IMR-90 (cell line): ENCODE data around the gene ADCY1. TPM values are rescaled to one million over a fixed set of nuclear protein-coding genes. Genes with fewer than 3 reads are reported as not detected.

Experiments
- ATAC-seq: fragments of 200-7000 bp; cut with Tn5 transposase; 2 replicates; pipeline ENCODE4 v1.9.1; 2020; ENCODE audit warnings: low read depth, mild to moderate bottlenecking, moderate library complexity
- BruUV-seq: library from RNA; stranded (reverse); fragments of 400-500 nt; replicated peaks from 2 replicates; lab custom pipeline; 2021; lab: Mats Ljungman, UMichigan
- CTCF ChIA-PET: fragments of 300-600 bp; formaldehyde crosslinking; extraction: SDS; loops from one replicate; lab custom pipeline; 2021; ENCODE audit warnings: antibody characterized with exemption; lab: Yijun Ruan, JAX
- POLR2A ChIA-PET: fragments of 300-600 bp; sonication (Branson Sonifier 250); formaldehyde crosslinking; loops from one replicate; lab custom pipeline; 2022; ENCODE audit warnings: antibody characterized with exemption; ENCODE audit not compliant: unreplicated experiment; lab: Charles Lee
- DNase-seq: peaks from one replicate; pipeline ENCODE4 v3.0.0; 2013
- H2AFZ ChIP-seq: replicated peaks from 2 replicates; pipeline ENCODE3; 2013; ENCODE audit warnings: low read length, mild to moderate bottlenecking; ENCODE audit not compliant: poor library complexity
- H2AK5ac ChIP-seq: 2 replicates; pipeline ENCODE4 v1.6.1; 2013; ENCODE audit warnings: low read depth, low read length, inconsistent platforms
- H2AK9ac ChIP-seq: replicated peaks from 2 replicates; pipeline ENCODE3; 2013; ENCODE audit warnings: mild to moderate bottlenecking, low read depth, low read length, moderate library complexity; ENCODE audit not compliant: poor library complexity
- H2BK120ac ChIP-seq: 2 replicates; pipeline ENCODE4 v1.6.1; 2013; ENCODE audit warnings: low read depth, low read length, inconsistent platforms
- H2BK15ac ChIP-seq: 3 replicates; pipeline ENCODE4 v1.6.1; 2013; ENCODE audit warnings: low read depth, low read length, inconsistent platforms
- H2BK20ac ChIP-seq: 2 replicates; pipeline ENCODE4 v1.6.1; 2013; ENCODE audit warnings: low read depth, mild to moderate bottlenecking, inconsistent platforms, low read length, moderate library complexity
- H2BK5ac ChIP-seq: 2 replicates; pipeline ENCODE4 v1.6.1; 2013; ENCODE audit warnings: mild to moderate bottlenecking, low read depth, low read length, inconsistent platforms; ENCODE audit not compliant: poor library complexity, severe bottlenecking
- H3K14ac ChIP-seq: replicated peaks from 2 replicates; pipeline ENCODE4 v1.6.1; 2013; ENCODE audit warnings: low read depth, low read length, inconsistent platforms
- H3K18ac ChIP-seq: 2 replicates; pipeline ENCODE4 v1.6.1; 2013; ENCODE audit warnings: low read depth, low read length, control low read depth
- H3K23ac ChIP-seq: 2 replicates; pipeline ENCODE4 v1.6.1; 2013; ENCODE audit warnings: low read depth, low read length, inconsistent platforms
- H3K27ac ChIP-seq: 2 replicates; pipeline ENCODE4 v1.5.1; 2013; ENCODE audit warnings: mild to moderate bottlenecking, control low read depth, low read length; ENCODE audit not compliant: insufficient read depth
- H3K27me3 ChIP-seq: 2 replicates; pipeline ENCODE4 v1.6.1; 2013; ENCODE audit warnings: low read length; ENCODE audit not compliant: control insufficient read depth, insufficient read depth
- H3K36me3 ChIP-seq: 2 replicates; pipeline ENCODE4 v1.6.1; 2013; ENCODE audit warnings: low read length, mixed read lengths; ENCODE audit not compliant: control insufficient read depth, insufficient read depth
- H3K4ac ChIP-seq: 2 replicates; pipeline ENCODE4 v1.6.1; 2013; ENCODE audit warnings: low read depth, low read length, inconsistent platforms
- H3K4me1 ChIP-seq: 2 replicates; pipeline ENCODE4 v1.6.1; 2013; ENCODE audit warnings: low read length, mixed read lengths; ENCODE audit not compliant: control insufficient read depth, insufficient read depth
- H3K4me2 ChIP-seq: 2 replicates; pipeline ENCODE4 v1.6.1; 2013; ENCODE audit warnings: low read depth, mild to moderate bottlenecking, control low read depth, low read length, moderate library complexity
- H3K4me3 ChIP-seq: 2 replicates; pipeline ENCODE4 v1.5.1; 2013; ENCODE audit warnings: low read depth, mild to moderate bottlenecking, control low read depth, low read length, moderate library complexity; ENCODE audit not compliant: insufficient read depth
- H3K56ac ChIP-seq: 2 replicates; pipeline ENCODE4 v1.6.1; 2013; ENCODE audit warnings: low read length, inconsistent platforms; ENCODE audit not compliant: insufficient read depth; ENCODE audit errors: extremely low read depth
- H3K79me1 ChIP-seq, 2 experiments: 2 replicates each; pipeline ENCODE4 v1.6.1; 2013; ENCODE audit warnings: low read length in 2 of 2, inconsistent platforms in 1 of 2, low read depth in 1 of 2
- H3K9ac ChIP-seq: 2 replicates; pipeline ENCODE4 v1.6.1; 2013; ENCODE audit warnings: low read depth, low read length, control low read depth
- H3K9me1 ChIP-seq: 2 replicates; pipeline ENCODE4 v1.6.1; 2013; ENCODE audit warnings: low read length, inconsistent platforms; ENCODE audit not compliant: insufficient read depth
- H3K9me3 ChIP-seq: 2 replicates; pipeline ENCODE4 v1.6.1; 2013; ENCODE audit warnings: low read length; ENCODE audit not compliant: control insufficient read depth, insufficient read depth
- H4K20me1 ChIP-seq: 2 replicates; pipeline ENCODE4 v1.6.1; 2013; ENCODE audit warnings: low read length, inconsistent platforms; ENCODE audit not compliant: insufficient read depth
- H4K5ac ChIP-seq: 2 replicates; pipeline ENCODE4 v1.6.1; 2013; ENCODE audit warnings: mild to moderate bottlenecking, low read depth, low read length, control low read depth
- H4K8ac ChIP-seq, 2 experiments: 2 replicates each; pipeline ENCODE4 v1.6.1; 2013; ENCODE audit warnings: low read depth in 2 of 2, low read length in 2 of 2, control low read depth in 1 of 2, inconsistent platforms in 1 of 2
- H4K91ac ChIP-seq: 2 replicates; pipeline ENCODE4 v1.6.1; 2013; ENCODE audit warnings: low read depth, low read length, inconsistent platforms; ENCODE audit not compliant: insufficient read depth
- RAD21 ChIP-seq: IDR thresholded peaks from 2 replicates; pipeline ENCODE4 v1.6.1; 2012; ENCODE audit warnings: low read length, improper control_type of control experiment
- WGBS, 2 experiments: methylation state at CpG; one replicate each; pipeline versions ENCODE4 v1.1.5 to v1.1.7; 2013; ENCODE audit warnings: missing lambda C conversion rate in 2 of 2; ENCODE audit not compliant: insufficient read length in 1 of 2; ENCODE audit errors: extremely low coverage in 2 of 2; 5-methylcytosine and 5-hydroxymethylcytosine counted together
- dilution Hi-C: fragments of 300-500 bp; cut with HindIII; formaldehyde crosslinking; loops from one replicate; pipeline ENCODE4 v1.14.3; 2018; ENCODE audit warnings: low sequenced_read_pairs; ENCODE audit not compliant: unreplicated experiment
- in situ Hi-C: fragments of 300-500 bp; cut with MboI; formaldehyde crosslinking; loops from 3 replicates; pipeline ENCODE4 v1.14.3; 2019; ENCODE audit warnings: low sequenced_read_pairs, inconsistent platforms, mixed read lengths
- intact Hi-C: fragments of 100-400 bp; cut with micrococcal nuclease; formaldehyde crosslinking; loops from 2 replicates; pipeline ENCODE4 v1.10.0; 2022
- polyA plus RNA-seq, 3 experiments: library from polyadenylated mRNA; depleted of rRNA; stranded (reverse); fragments of >200 nt; gene quantifications; 2 replicates each; pipeline ENCODE4 v1.2.3, GENCODE V29; 2012; ENCODE audit warnings: low replicate concordance in 1 of 3
- total RNA-seq: library from RNA; depleted of rRNA; stranded (reverse); fragments of >200 nt; gene quantifications from 2 replicates; pipeline ENCODE4 v1.2.3, GENCODE V29; 2012
- TF ChIP-seq, protein P1 (sequence below): conservative IDR thresholded peaks from 2 replicates; pipeline ENCODE4 v1.5.1; 2012; ENCODE audit warnings: mild to moderate bottlenecking, low read depth, low read length, improper control_type of control experiment
- TF ChIP-seq, protein P2 (sequence below): fragments of 150-350 bp; IDR thresholded peaks from 2 replicates; pipeline ENCODE4 v1.6.1; 2017; ENCODE audit warnings: mild to moderate bottlenecking, antibody characterized with exemption, low read length, low read depth

Gene ADCY1
- total and polyA plus RNA-seq, 2 of the 4 experiments (the other 2 are of a cell fraction) = 0.18 to 0.24 TPM

GRCh38 chr7:45660901-45661211 is 86.7 kb downstream of the ADCY1 start:
- Histone ChIP-seq H4K20me1 (no peaks in the 10 kb centered on the region), H2BK5ac (no peak overlapping the region), H2AK5ac (no peak overlapping the region), H3K36me3 (no peaks in the 10 kb centered on the region), H3K9me1 (no peaks in the 10 kb centered on the region), H3K23ac (no peak overlapping the region), H3K4me3 (no peak overlapping the region), H4K5ac (no peak overlapping the region), H4K91ac (no peak overlapping the region), H3K4ac (no peak overlapping the region), H3K56ac (no peak overlapping the region), H3K9me3 (no peaks in the 10 kb centered on the region), H2AFZ (no peak overlapping the region), H3K4me1 (no peaks in the 10 kb centered on the region), H2AK9ac (no peak overlapping the region), H2BK15ac (no peak overlapping the region), H3K4me2 (no peak overlapping the region), H3K79me1 (no peaks in the 10 kb centered on the region), H4K8ac (no peak overlapping the region), H3K18ac (no peak overlapping the region), H3K27me3 (peaks cover 12% of the 10 kb centered on the region; the same call in 1 of the 2 replicates), H3K9ac (no peak overlapping the region), H2BK20ac (no peak overlapping the region), H3K14ac (no peak overlapping the region), H2BK120ac (no peak overlapping the region), H3K27ac (no peak overlapping the region)
- no TSS peak for BruUV-seq
- CTCF ChIA-PET = no interaction called here
- ATAC-seq (no peak), DNase-seq (no peak)
- intact Hi-C loops = loop anchor here (2.0 kb wide), 1 partner anchor 1520 kb away; no protein-coding TSS in a partner anchor
- POLR2A ChIA-PET = no interaction called here
- WGBS, 2 experiments = 20% methylated on average over 1 of the region's 1 CpG; no CpG with 5 or more reads in 1 of the 2 experiments
- TF ChIP-seq, protein P1, sequence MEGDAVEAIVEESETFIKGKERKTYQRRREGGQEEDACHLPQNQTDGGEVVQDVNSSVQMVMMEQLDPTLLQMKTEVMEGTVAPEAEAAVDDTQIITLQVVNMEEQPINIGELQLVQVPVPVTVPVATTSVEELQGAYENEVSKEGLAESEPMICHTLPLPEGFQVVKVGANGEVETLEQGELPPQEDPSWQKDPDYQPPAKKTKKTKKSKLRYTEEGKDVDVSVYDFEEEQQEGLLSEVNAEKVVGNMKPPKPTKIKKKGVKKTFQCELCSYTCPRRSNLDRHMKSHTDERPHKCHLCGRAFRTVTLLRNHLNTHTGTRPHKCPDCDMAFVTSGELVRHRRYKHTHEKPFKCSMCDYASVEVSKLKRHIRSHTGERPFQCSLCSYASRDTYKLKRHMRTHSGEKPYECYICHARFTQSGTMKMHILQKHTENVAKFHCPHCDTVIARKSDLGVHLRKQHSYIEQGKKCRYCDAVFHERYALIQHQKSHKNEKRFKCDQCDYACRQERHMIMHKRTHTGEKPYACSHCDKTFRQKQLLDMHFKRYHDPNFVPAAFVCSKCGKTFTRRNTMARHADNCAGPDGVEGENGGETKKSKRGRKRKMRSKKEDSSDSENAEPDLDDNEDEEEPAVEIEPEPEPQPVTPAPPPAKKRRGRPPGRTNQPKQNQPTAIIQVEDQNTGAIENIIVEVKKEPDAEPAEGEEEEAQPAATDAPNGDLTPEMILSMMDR = no peak
- TF ChIP-seq, protein P2, sequence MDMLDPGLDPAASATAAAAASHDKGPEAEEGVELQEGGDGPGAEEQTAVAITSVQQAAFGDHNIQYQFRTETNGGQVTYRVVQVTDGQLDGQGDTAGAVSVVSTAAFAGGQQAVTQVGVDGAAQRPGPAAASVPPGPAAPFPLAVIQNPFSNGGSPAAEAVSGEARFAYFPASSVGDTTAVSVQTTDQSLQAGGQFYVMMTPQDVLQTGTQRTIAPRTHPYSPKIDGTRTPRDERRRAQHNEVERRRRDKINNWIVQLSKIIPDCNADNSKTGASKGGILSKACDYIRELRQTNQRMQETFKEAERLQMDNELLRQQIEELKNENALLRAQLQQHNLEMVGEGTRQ = no peak
- no peak for TF ChIP-seq RAD21
- dilution Hi-C loops = no loop called here
- in situ Hi-C loops = loop anchor here (25.0 kb wide), 1 partner anchor 201 kb away; the partner anchor contains the start of gene CCDC201
